GM19043 (cell line): ENCODE data around the gene MAPK12.

Experiments
- ATAC-seq: cut with Tn5 transposase; IDR thresholded peaks from one replicate; pipeline ENCODE4 v1.9.1; 2021; ENCODE audit warnings: low read depth; ENCODE audit not compliant: unreplicated experiment

MAPK12 gene

DNA sequence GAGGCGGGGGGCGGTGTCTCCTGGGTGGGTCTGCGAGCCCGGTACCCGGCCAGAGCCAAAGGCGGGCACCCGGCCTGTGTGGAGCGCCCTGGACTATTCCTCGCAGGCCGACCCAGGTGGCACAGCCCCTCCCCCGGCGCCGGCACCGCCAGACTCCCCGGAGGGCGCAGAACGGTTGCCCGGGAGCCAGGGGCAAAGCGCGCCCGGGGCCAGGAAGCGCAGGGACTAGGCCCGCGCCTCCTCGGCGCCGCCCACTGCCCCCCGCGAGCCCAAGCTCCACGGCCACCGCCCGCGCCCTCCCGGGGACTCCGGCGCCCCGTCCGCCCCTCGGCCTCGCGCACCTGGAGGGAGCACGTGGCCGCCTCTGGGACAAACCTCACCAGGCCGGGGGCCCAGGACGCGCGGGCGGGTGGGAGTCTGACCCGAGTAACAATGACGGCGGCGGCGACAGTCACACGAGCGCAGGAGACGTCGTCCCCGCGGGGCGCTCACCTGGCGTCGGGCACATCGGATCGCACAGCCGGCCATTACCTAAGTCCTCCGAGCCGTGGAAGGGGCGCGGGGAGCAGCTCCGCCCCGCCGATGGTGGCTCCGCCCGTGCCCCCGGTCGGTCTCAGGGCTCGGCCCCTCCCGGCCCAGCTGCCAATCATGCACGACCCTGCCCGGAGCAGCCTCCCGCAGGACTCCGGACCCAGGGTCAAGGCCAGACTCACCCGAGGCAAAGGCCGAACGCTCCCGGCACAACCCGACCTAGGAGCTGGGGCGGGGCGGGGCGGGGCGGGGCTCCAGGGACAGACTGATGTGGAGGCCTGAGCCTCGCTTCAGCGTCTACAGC lies 38.5 kb upstream of the MAPK12 start:
- no peak for ATAC-seq

- no peak for ATAC-seq
Measured at GRCh38 chr22:50298937-50299784, 37.7 kb upstream of the MAPK12 start.

DNA sequence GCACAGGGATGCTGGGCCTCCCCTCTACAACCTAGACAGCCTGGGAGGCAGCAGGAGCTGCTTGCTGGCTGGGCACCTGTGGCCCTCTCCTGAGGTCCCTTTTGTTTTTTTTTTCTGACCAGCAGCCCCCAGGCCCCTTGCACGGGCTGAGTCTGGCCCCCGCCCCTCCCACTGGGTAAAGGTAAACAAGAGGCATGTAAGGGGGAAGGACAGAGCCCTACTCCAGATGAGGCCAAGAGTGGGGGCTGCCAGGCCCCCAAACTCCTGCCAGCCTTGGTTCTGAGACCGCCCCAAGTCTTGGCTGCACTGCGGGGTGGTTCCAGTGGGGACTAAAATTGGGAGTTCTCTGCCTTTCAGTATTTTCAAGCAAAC lies 36.8 kb upstream of the MAPK12 start:
- ATAC-seq: no peak

DNA sequence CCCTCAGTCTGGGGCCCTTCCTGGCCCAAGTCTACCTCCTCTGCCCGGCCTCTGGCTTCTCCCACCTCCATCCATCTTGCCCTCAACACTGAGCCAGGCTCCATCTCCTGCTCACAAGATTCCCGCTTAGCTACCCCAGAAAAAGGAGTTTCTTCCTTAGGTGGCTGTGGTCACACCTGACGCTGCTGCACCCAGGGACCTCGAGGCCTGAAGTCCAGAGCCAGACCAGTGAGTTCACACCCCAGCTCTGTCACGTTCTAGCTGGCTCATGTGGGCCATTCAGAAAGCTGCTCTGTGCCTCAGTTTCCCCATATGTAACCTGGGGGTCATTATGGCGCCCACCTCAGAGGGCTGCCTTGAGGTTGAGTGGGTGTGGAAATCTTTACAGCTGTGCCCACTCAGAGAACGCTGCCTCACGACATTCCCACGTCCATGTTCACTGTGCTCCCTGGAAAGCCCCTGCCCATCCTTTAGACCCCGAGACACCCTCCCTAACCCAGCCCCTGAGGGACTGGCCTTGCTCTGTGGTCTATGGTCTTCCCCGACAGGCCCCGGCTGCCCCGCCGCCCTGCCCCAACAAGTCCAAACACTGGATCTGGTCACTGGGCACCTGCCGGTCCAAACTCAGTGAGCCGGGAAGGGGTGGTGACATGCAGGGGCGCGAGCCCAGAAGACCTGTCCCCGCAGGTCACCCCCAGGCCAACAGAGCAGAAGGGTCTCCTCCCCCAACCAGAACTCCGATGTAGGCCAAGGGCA lies 36.2 kb upstream of the MAPK12 start:
- no peak for ATAC-seq

DNA sequence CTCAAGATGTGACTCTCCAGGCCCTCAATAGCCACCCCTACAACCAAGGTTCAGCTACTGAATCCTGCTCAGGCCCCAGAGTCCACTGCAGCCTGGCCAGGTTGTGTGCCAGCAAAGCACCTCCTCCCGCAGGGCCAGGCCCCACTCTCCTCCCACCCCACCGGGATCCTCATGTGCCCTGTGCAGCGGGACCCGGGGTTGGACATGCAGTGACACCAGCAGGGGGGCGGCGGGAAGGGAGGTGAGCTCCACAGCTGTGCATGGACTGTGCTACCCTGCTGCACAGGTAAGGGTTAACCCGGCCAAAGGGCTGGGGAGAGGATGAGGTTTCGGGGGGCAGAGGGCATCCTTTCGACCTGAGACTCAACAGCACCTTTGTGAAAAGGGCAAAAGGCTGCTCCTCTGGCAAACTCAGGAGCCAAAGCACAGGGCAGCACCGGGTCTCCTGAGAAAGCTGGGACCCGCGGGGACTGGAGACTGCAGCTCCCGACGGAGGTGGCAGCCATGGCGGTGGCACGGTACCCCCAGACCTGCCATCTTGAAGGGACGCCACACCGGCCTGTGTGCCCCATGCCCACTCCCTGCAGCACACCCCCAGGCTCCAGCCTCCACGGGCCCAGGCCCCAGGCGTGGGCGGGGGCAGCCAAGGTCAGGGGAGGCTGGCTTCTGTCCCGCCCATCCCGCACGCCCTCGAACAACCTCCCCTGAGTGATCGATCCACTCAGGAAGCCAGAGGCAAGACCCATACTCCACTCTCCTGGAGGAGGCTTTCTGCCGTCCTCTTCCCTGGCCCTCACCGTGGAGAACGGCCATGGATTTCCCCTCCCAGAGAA lies 35.4 kb upstream of the MAPK12 start:
- no peak for ATAC-seq

GRCh38 chr22:50294319-50294656 lies 32.8 kb upstream of the MAPK12 start:
- no peak for ATAC-seq

DNA sequence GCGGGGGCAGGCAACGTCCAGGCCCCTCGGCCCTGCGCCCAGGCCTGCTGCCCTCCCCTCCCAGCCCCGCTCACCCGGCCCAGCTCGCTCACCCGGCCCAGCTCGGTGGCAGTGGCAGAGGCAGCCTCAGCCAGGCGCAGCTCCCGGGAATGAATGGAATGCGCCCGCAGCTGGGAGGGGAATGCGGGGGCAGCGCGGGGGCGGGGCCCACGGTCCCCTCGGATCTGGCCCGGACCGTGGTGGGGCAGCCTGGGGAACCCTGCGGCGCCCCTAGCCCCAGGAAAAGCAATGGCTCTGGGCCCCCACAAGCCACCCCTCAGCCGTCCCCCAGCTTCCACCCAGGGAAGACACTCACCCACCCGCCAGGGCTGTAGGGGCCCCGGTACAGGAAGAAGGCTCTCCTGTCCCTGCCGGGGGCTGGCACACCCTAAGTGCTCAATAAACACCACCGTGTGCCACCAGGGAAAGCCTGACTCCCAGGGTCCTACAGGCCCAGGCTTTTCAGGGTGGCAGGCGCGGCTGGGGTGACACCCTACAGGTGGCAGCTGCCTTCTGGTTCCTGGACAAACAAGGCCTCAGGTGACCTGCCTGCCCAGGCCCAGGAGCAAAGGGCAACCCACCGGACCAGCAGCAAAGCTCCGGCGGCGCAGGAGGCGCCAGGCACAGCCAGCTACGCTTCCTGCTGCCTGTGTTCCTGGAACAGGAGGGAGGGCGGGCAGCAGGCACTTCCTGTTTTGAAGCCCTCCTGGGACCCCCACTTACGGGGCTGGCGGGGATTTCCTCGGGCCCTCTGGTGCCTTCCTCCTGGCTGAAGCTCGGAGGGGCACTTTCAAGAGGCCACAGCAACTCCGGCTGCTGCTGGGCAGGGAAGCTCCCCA lies 32.2 kb upstream of the MAPK12 start:
- no peak for ATAC-seq

- no peak for ATAC-seq
Measured at GRCh38 chr22:50292643-50293440, 31.4 kb upstream of the MAPK12 start.

- no peak for ATAC-seq
Measured at GRCh38 chr22:50289942-50290630, 28.6 kb upstream of the MAPK12 start.

DNA sequence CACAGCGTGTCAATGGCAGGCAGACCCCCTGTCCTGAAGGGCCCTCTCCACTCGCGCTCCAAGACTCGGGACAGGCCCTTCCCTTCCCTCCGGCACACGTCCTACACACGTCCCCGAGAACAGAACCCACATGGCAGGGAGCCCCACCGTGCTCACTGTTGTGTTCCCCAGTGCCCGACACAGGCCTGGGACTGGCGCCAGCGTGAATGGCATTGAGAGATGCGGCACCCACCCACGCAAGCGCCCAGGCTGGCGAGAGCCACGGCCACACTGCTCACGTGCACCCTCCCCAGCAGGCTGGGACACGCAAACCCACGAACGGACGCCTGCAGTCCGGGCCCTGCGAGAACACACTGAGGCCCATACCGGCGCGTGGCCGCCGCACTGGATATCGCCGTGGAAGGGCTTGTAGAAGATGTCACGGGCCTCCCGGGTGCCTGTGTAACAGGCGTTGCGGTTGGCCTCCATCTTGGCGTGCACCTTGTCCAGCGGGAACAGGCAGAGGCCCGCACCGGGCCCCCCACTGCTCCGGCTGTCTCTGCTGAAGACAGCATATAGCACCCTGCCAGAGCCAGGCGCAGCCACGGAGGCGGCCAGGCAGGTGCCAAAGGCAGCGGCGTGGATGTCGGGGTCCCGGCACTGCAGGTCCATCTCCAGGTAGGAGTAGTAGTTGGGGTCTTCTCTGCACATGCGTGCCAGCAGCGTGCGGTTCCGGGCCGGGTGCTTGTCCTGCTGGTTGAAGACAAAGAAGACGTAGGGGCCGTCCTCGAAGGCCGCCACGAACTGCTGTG lies 27.9 kb upstream of the MAPK12 start:
- no peak for ATAC-seq

DNA sequence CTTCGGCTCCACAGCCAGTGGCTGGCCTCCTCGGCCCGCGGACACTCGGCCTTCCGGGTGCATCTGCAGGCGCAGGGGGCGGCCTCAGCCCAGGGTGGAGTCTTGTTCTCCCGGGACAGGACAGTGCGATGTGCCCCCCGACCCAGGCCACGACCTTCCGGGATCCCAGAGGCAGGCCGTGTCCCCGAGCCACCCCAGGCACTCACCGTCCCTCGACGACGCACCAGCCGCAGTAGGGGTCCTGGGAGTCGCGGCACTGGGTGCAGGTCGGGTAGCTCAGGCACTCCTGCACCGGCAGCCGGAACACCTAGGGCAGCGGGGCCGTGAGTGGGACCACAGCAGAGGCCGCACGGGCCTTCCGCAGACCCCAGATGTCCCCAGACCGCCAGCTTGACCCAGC lies 26.2 kb upstream of the MAPK12 start:
- ATAC-seq: no peak

DNA sequence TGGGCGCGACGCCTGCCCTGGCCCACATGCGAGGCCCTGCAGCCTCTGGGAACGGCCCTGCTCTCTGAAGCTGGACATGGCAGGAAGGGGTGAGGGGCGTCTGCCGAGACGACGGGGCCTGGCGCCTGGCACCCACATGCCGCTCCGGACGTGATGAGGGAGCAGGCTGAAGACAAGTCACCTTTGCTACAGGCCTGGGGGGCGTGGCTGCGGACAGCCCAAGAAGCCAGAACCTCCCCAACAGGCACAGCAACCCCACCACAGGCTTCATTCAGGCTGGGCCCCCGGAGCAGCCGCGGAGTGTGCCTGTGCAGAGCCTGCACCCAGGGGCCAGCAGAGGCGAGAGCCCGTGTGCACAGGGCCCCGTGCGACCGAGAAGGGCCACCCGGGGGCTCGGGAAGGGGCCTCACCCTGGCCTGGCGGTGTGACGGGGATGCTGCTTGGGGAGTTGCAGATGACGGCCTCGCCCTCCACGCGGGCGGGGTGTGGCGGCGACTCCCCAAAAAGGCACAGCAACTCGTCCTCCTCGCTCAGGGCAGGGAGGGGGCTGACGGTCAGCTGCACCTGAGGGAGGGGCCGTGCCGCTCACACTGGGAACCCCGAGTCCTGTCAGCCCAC lies 25.3 kb upstream of the MAPK12 start:
- no peak for ATAC-seq

DNA sequence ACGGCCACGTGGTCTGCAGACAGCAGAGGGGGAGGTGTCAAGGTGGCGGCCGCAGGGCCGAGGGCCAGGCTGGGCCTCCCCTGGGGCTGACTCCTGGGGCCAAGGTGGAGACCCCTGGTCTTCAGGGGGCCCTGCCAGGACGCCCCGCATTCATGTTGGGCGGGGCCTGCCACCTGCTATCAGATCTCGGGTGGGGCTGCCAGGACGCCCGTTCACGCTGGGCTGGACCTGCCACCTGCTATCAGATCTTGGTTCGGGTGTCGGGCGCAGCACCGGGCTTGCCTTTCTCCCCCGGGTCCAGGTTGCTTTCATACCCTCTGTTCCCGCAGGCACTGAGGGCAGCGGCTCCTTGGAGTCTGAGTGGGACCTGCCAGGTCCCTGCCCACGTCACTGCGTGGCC lies 24.8 kb upstream of the MAPK12 start:
- no peak for ATAC-seq

GRCh38 chr22:50285568-50286229 lies 24.2 kb upstream of the MAPK12 start:
- ATAC-seq: no peak

- ATAC-seq: no peak
Measured at GRCh38 chr22:50284479-50284878, 23.0 kb upstream of the MAPK12 start.

GRCh38 chr22:50283821-50284220 lies 22.3 kb upstream of the MAPK12 start:
- no peak for ATAC-seq
